GM06990 (cell line): ENCODE results near the gene UFD1.
A peak's percentile ranks its signal among the peaks of the same experiment; 100 is the strongest.

Source experiments
- DNase-seq: peaks from one replicate; pipeline ENCODE4 v3.0.0-alpha.2; 2011; ENCODE audit not compliant: insufficient read length; ENCODE audit errors: extremely low read depth
- H3K27me3 ChIP-seq: replicated peaks from 2 replicates; pipeline ENCODE4 v1.6.0; 2011; ENCODE audit warnings: low read length; ENCODE audit not compliant: control insufficient read depth, insufficient read depth
- H3K36me3 ChIP-seq: 2 replicates; pipeline ENCODE4 v1.5.1; 2011; ENCODE audit warnings: low read length; ENCODE audit not compliant: control insufficient read depth, insufficient read depth
- H3K4me3 ChIP-seq: replicated peaks from 2 replicates; pipeline ENCODE4 v1.5.1; 2011; ENCODE audit warnings: low read depth, mild to moderate bottlenecking, control low read depth, low read length
- TF ChIP-seq, protein P1 (sequence below): IDR thresholded peaks from 2 replicates; pipeline ENCODE4 v1.5.1; 2011; ENCODE audit warnings: low read length, control low read depth, mild to moderate bottlenecking, inconsistent platforms; ENCODE audit not compliant: insufficient read depth, poor library complexity, severe bottlenecking

The UFD1 gene

DNA sequence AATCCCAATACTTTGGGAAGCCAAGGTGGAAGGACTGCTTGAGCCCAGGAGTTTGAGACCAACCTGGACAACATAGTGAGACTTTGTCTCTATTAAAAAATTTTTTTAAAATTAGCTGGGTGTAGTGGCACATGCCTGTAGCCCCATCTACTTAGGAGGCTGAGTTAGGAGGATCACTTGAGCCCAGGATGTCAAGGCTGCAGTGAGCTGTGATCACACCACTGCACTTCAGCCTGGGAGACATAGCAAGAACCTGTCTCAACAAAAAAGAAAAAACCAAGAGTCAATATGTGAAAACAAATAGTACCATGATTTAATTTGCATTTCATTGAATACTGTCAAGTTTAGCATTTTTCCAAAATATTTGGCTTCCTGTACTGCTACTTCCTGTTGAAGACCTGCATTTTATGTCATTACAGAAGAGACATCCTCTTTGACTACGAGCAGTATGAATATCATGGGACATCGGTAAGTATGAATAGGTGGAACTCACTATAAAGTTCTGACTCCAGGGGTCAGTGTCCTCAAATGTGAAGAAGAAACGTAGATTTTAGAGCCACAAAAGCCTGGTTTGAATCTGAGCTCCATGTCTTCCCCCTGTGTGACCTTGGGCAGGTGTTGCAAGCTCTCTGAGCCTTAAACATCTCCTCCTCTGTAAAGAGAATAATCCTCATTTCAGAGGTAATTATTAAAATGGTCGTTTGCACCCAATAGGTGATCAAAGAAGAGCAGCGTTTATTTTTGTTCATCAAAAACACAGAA, 16.8 kb upstream of the UFD1 start:
- no peaks in the 10 kb centered on the region for H3K27me3 ChIP-seq
- no peak overlapping the region for H3K4me3 ChIP-seq
- DNase-seq = no peak
- TF ChIP-seq, protein P1, sequence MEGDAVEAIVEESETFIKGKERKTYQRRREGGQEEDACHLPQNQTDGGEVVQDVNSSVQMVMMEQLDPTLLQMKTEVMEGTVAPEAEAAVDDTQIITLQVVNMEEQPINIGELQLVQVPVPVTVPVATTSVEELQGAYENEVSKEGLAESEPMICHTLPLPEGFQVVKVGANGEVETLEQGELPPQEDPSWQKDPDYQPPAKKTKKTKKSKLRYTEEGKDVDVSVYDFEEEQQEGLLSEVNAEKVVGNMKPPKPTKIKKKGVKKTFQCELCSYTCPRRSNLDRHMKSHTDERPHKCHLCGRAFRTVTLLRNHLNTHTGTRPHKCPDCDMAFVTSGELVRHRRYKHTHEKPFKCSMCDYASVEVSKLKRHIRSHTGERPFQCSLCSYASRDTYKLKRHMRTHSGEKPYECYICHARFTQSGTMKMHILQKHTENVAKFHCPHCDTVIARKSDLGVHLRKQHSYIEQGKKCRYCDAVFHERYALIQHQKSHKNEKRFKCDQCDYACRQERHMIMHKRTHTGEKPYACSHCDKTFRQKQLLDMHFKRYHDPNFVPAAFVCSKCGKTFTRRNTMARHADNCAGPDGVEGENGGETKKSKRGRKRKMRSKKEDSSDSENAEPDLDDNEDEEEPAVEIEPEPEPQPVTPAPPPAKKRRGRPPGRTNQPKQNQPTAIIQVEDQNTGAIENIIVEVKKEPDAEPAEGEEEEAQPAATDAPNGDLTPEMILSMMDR = peak; percentile 7
- H3K36me3 ChIP-seq = peaks cover 18% of the 10 kb centered on the region

DNA sequence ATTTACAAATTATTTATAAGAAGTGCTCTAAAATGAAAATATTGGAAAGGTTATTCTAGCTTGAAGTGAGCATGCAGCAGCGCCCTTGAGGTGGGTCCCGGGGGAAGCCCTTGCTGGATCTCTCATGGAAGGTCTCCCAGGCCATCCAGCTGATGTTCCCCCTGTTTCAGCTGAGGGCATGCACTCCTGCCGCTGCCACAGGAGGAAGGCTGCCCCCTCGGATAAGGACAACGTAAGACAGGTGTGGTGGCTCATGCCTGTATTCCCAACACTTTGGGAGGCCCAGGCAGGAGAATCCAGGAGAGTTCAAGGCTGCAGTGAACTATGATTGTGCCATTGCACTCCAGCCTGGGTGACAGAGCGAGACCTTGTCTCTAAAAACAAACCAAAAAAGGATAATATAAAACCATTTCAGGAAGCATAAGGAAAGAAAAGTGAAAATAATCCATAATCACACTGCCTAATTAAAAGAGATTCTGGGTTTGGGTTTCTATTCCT, 15.7 kb upstream of the UFD1 start:
- peaks cover 16% of the 10 kb centered on the region for H3K36me3 ChIP-seq

DNA sequence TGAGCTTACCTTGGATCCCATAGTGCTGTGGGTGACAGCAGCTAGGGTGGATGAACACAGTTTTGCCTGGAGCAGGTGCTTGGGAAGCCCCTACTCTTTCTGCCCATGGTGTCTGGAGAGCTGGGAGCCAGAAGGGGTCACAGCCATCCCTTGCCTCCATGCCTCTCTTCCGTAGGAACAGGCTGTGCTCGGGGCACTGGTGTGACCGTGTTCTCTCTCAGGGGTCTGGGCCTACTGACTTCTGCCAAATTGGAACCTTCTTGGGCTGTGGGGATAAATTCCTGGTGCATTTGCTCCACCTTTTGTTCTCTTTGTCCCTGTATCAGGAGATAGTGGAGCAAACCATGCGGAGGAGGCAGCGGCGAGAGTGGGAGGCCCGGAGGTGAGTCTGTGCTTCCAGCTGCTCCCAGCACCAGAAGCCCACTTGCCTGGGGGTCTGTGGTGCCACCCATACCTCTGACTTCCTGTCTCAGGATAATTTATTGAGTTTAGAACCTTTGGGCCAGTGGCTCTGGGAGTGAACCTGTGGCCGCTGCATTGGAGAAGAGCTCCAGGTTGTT, 15.1 kb upstream of the UFD1 start:
- TF ChIP-seq, protein P1 = no peak
- Histone ChIP-seq H3K27me3 (no peaks in the 10 kb centered on the region), H3K36me3 (peaks cover 14% of the 10 kb centered on the region), H3K4me3 (no peak overlapping the region)
- no peak for DNase-seq

More for the DNA sequence above, 15.7 kb upstream of the UFD1 start:
- no peak for DNase-seq
- TF ChIP-seq, protein P1 = no peak
- no peaks in the 10 kb centered on the region for H3K27me3 ChIP-seq
- no peak overlapping the region for H3K4me3 ChIP-seq

DNA sequence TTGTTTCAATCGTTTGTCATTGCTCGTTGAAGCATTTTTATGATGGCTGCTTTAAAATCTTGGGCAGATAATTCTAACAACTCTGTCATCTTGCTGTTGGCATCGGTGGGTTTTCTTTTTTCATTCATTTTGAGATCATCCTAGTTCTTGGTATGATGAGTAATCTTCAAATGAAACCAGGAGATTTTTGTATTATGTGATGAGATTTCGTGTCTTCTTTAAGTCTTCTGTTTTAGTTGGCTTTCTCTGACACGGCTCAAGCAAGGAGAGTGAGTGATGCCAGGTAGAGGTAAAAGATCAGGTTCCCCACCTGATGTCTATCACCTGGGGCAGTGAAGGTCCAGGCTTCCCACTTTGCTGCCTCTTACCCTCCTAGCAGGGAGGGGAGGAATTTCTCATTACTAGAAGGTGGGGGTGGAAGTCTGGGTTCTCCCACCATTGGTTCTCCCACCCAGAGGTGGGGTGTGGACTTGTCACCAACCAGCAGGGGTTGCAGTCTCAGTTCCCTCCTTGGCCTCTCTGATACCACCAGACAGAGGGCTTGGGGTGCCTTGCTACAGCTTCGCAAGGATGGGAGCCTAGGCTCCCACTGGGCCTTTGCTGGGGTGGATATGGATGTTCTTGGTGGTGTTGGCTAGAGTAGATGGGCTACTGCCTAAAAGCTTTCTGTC, 13.6 kb upstream of the UFD1 start:
- no peak for DNase-seq
- TF ChIP-seq, protein P1 = no peak
- Histone ChIP-seq H3K27me3 (no peaks in the 10 kb centered on the region), H3K4me3 (no peak overlapping the region), H3K36me3 (peaks cover 11% of the 10 kb centered on the region)

DNA sequence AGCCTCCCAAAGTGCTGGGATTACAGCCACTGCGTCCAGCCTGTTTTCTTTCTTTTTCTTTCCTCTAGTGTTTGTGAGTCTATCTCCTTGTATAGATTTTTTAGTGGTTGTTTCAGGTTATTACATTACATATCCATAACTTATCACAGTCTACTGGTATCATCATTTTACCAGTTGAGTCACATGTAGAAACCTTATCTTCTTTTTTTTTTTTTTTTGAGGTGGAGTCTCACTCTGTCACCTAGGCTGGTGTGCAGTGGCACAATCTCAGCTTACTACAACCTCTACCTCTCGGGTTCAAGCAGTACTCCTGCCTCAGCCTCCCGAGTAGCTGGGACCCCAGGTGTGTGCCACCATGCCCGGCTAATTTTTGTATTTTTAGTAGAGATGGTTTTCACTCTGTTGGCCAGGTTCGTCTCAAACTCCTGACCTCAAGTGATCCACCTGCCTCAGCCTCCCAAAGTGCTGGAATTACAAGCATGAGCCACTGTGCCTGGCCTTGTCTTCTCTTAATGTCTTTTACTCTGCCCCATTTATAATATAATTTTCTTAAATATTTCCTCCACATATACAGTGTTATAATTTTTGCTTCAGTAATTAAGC, 11.7 kb upstream of the UFD1 start:
- H3K4me3 ChIP-seq = no peak overlapping the region
- TF ChIP-seq, protein P1 = no peak
- H3K36me3 ChIP-seq = peaks cover 6% of the 10 kb centered on the region

More for the DNA sequence above, 11.7 kb upstream of the UFD1 start:
- no peak for DNase-seq
- H3K27me3 ChIP-seq = no peaks in the 10 kb centered on the region
